K562 (cell line): ENCODE measurements around the gene AKNA. TPM values are rescaled to one million over a fixed set of nuclear protein-coding genes. Genes with fewer than 3 reads are reported as not detected.
A peak's percentile ranks its signal among the peaks of the same experiment; 100 is the strongest.

Experiments used
- CXXC5 ChIP-seq: fragments of 250-450 bp; sonication (Bioruptor Pico); IDR thresholded peaks from 2 replicates; pipeline ENCODE4 v1.8.0; 2022; ENCODE audit warnings: inconsistent platforms, mild to moderate bottlenecking, moderate library complexity
- EHMT2 ChIP-seq: fragments of 450-650 bp; IDR thresholded peaks from 2 replicates; pipeline ENCODE4 v1.6.1; 2018; ENCODE audit warnings: antibody characterized with exemption
- GTF2F1 ChIP-seq: IDR thresholded peaks from 2 replicates; pipeline ENCODE4 v1.6.1; 2011; ENCODE audit warnings: low read depth, low read length, improper control_type of control experiment
- LARP7 ChIP-seq: fragments of 450-650 bp; IDR thresholded peaks from 2 replicates; pipeline ENCODE4 v1.6.1; 2016
- SRSF7 ChIP-seq: fragments of 200-400 bp; formaldehyde crosslinking; optimal IDR thresholded peaks from 2 replicates; pipeline ENCODE3; 2017; ENCODE audit warnings: mild to moderate bottlenecking, low read depth, low read length
- ZNF184 ChIP-seq: sonication (generic); formaldehyde crosslinking; IDR thresholded peaks from 2 replicates; pipeline ENCODE4 v1.5.0; 2020; ENCODE audit warnings: missing genetic modification reagents
- ZNF586 ChIP-seq: fragments of 450-650 bp; formaldehyde crosslinking; conservative IDR thresholded peaks from 2 replicates; pipeline ENCODE4 v1.4.0; 2020; ENCODE audit warnings: mild to moderate bottlenecking, moderate library complexity
- polyA plus RNA-seq, 8 experiments: library from polyadenylated mRNA; depleted of rRNA in 4 of 8; stranded (reverse) in 5 of 8; unstranded in 3 of 8; fragments of >200 nt; fragmentation: Nextera tagmentation in 2 of 8; fragmentation: Illumina TruSeq in 1 of 8; extraction: Ambion mirVana in 2 of 8; extraction: Trizol in 1 of 8; gene quantifications; 2 replicates each; pipeline versions ENCODE4 v1.2.1 to v1.2.3, GENCODE V29; 2011 to 2014; ENCODE audit warnings: inconsistent platforms in 1 of 8, missing spikeins in 1 of 8
- total RNA-seq, 7 experiments: library from RNA; depleted of rRNA in 6 of 7; stranded (reverse); fragments of >200 nt in 6 of 7; fragmentation: Illumina TruSeq in 2 of 7; extraction: Trizol in 2 of 7; gene quantifications; 2 replicates each; pipeline versions ENCODE4 v1.2.1 to v1.2.3, GENCODE V29; 2011 to 2021; ENCODE audit warnings: low replicate concordance in 1 of 7
- TF ChIP-seq, protein P1 (sequence below): sonication (generic); formaldehyde crosslinking; IDR thresholded peaks from 2 replicates; pipeline ENCODE4 v1.8.0; 2022; ENCODE audit warnings: missing genetic modification reagents, mild to moderate bottlenecking, borderline replicate concordance
- TF ChIP-seq, protein P2 (sequence below): IDR thresholded peaks from 3 replicates; pipeline ENCODE4 v1.6.1; 2011; ENCODE audit warnings: borderline replicate concordance, mild to moderate bottlenecking; ENCODE audit not compliant: insufficient read length, insufficient read depth
- TF ChIP-seq, protein P3 (sequence below): fragments of 450-650 bp; formaldehyde crosslinking; conservative IDR thresholded peaks from 2 replicates; pipeline ENCODE4 v1.4.0; 2022; ENCODE audit warnings: mild to moderate bottlenecking, missing genetic modification characterization

AKNA gene
- total and polyA plus RNA-seq, 9 of the 15 experiments (the other 6 are each of a cell fraction or from before 2014, with no cell fraction given), result 0.29 to 20.5 (median 3.9) TPM

DNA sequence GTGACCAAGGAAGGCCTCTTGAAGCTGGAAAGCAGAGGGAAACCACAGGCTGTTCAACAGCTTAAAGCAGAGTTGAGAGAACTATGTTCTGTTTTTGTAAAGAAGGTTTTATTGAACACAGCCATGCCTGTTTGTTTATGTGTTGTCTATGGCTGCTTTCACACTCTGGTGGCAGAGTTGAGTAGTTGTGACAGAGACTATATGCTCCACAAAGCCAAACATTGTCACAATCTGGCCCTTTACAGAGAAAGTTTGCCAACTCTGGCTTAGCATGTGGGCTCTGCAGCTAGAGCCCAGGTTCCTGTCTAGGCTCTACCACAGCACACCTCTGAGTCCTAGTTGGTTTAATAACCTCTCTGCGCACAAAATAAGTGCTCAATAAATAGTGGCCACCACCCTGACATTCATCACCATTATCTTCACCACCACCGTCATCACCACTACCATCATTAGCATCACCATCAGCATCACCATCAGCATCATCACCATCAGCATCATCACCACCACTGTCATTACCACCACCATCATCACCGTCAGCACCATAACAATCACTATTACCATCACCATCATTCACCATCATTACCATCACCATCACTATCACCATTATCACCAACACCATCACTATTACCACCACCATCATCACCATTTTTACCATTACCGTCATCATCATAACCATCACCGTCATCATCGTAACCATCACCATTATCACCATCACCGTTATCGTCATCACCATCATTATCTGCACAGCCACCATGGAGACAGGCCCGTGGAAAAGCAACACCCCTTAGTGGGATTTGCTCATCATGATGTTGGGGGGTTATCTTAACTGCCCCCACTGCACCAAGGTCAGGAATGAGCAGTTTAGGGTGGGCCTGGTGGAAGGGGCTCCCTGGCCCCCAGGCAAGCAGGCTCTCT, 18.3 kb downstream of the AKNA start (continued):
- TF ChIP-seq, protein P1, sequence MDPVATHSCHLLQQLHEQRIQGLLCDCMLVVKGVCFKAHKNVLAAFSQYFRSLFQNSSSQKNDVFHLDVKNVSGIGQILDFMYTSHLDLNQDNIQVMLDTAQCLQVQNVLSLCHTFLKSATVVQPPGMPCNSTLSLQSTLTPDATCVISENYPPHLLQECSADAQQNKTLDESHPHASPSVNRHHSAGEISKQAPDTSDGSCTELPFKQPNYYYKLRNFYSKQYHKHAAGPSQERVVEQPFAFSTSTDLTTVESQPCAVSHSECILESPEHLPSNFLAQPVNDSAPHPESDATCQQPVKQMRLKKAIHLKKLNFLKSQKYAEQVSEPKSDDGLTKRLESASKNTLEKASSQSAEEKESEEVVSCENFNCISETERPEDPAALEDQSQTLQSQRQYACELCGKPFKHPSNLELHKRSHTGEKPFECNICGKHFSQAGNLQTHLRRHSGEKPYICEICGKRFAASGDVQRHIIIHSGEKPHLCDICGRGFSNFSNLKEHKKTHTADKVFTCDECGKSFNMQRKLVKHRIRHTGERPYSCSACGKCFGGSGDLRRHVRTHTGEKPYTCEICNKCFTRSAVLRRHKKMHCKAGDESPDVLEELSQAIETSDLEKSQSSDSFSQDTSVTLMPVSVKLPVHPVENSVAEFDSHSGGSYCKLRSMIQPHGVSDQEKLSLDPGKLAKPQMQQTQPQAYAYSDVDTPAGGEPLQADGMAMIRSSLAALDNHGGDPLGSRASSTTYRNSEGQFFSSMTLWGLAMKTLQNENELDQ, result no peak
- TF ChIP-seq EHMT2 (0 out of 2 replicates have a peak, but pooled peaks have one; percentile 39), ZNF586 (CRISPR knock-in tag) (no peak), CXXC5 (CRISPR knock-in tag) (no peak), SRSF7 (no peak), ZNF184 (CRISPR knock-in tag) (no peak), LARP7 (0 out of 2 replicates have a peak, but pooled peaks have one; percentile 62), GTF2F1 (no peak)
- TF ChIP-seq, protein P2, sequence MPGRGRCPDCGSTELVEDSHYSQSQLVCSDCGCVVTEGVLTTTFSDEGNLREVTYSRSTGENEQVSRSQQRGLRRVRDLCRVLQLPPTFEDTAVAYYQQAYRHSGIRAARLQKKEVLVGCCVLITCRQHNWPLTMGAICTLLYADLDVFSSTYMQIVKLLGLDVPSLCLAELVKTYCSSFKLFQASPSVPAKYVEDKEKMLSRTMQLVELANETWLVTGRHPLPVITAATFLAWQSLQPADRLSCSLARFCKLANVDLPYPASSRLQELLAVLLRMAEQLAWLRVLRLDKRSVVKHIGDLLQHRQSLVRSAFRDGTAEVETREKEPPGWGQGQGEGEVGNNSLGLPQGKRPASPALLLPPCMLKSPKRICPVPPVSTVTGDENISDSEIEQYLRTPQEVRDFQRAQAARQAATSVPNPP, result no peak
- TF ChIP-seq, protein P3, sequence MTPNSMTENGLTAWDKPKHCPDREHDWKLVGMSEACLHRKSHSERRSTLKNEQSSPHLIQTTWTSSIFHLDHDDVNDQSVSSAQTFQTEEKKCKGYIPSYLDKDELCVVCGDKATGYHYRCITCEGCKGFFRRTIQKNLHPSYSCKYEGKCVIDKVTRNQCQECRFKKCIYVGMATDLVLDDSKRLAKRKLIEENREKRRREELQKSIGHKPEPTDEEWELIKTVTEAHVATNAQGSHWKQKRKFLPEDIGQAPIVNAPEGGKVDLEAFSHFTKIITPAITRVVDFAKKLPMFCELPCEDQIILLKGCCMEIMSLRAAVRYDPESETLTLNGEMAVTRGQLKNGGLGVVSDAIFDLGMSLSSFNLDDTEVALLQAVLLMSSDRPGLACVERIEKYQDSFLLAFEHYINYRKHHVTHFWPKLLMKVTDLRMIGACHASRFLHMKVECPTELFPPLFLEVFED (CRISPR knock-in tag), result peak; percentile 86
